Right cardiac atrium (tissue), 5 donors: ENCODE data around the gene SULT4A1. TPM values are rescaled to one million over a fixed set of nuclear protein-coding genes. Genes with fewer than 3 reads are reported as not detected.

ENCODE experiments used
- ATAC-seq, 2 donors: fragments of 200-7000 bp; cut with Tn5 transposase; one replicate each; pipeline versions ENCODE4 v1.8.0 to v1.9.1; 2020; ENCODE audit warnings: moderate library complexity in 2 of 2, mild to moderate bottlenecking in 1 of 2
- DNase-seq, 3 donors: peaks; one replicate each; pipeline ENCODE4 v3.0.0-alpha.2; 2020
- H3K27ac ChIP-seq: one replicate; pipeline ENCODE4 v1.5.1; 2013; ENCODE audit warnings: mild to moderate bottlenecking, low read length, control low read depth, moderate library complexity
- H3K27me3 ChIP-seq: one replicate; pipeline ENCODE4 v1.6.1; 2013; ENCODE audit not compliant: control insufficient read depth, insufficient read depth
- H3K4me1 ChIP-seq: one replicate; pipeline ENCODE4 v1.6.1; 2013; ENCODE audit warnings: low read length; ENCODE audit not compliant: control insufficient read depth, insufficient read depth
- H3K4me3 ChIP-seq: one replicate; pipeline ENCODE4 v1.5.1; 2013; ENCODE audit warnings: low read length, control low read depth
- H3K9me3 ChIP-seq: one replicate; pipeline ENCODE4 v1.6.1; 2013; ENCODE audit warnings: low read length; ENCODE audit not compliant: control insufficient read depth
- WGBS: extraction: QIAGEN DNeasy Blood & Tissue Kit; methylation state at CpG from one replicate; pipeline ENCODE4 v1.1.7; 2013; 5-methylcytosine and 5-hydroxymethylcytosine counted together
- intact Hi-C, 4 donors: fragments of 100-400 bp; cut with DNase I; formaldehyde crosslinking; loops; one replicate each; pipeline versions ENCODE4 v1.11.0 to v1.14.0; 2022 to 2023
- polyA plus RNA-seq: library from polyadenylated mRNA; stranded (reverse); fragments of 200-250 nt; gene quantifications from one replicate; pipeline ENCODE4 v1.2.3, GENCODE V29; 2013
- total RNA-seq, 4 donors: library from RNA; stranded (reverse); fragmentation: NEBNext Ultra II Directional; extraction: Animal tissue kit (Norgen Biotek cat#: 25700); gene quantifications; one replicate each; pipeline ENCODE4 v1.2.1, GENCODE V29; 2021
- donor health status: healthy with polysubstance abuse.
- donor health status: DM: no; HTN: yes; CAD: no.
- donor health status: DM: no; HTN: no; CAD: no.
- donor health status: DM: no; HTN: yes; CAD: no; lungs with severe emphysema.
- donor health status: DM: yes; HTN: yes; CAD: no.

The SULT4A1 gene
- total and polyA plus RNA-seq, 5 donors: 0.17 to 0.57 (median 0.31) TPM

GRCh38 chr22:43830931-43831560 is 31.3 kb downstream of the SULT4A1 start:
- Histone ChIP-seq H3K27me3 (no peaks in the 10 kb centered on the region), H3K9me3 (no peaks in the 10 kb centered on the region), H3K27ac (peak overlapping the region; percentile 13), H3K4me1 (peaks cover 2% of the 10 kb centered on the region), H3K4me3 (no peak overlapping the region)
- WGBS: 72% methylated on average over 12 of the region's 12 CpGs
- ATAC-seq (no peak), DNase-seq (peak in 2 of 3 donors; percentile 21 to 48)
- intact Hi-C loops: no loop called here

GRCh38 chr22:43829904-43830851 is 32.1 kb downstream of the SULT4A1 start:
- Histone ChIP-seq H3K27me3 (no peaks in the 10 kb centered on the region), H3K9me3 (no peaks in the 10 kb centered on the region), H3K4me3 (no peak overlapping the region), H3K4me1 (peaks cover 2% of the 10 kb centered on the region), H3K27ac (peak overlapping the region; percentile 83)
- 39% methylated on average over 33 of the region's 33 CpGs for WGBS
- intact Hi-C loops: loop anchor here in 1 of 4 donors (10.0 kb wide), 1 partner anchor 445 kb away; no protein-coding TSS in a partner anchor
- DNase-seq (peak; percentile 92 to 94 (median 94)), ATAC-seq (peak; percentile 79 to 80)

- peak overlapping the region; percentile 14 for H3K27ac ChIP-seq
- 29% methylated on average over 20 of the region's 20 CpGs for WGBS
- peaks cover 2% of the 10 kb centered on the region for H3K4me1 ChIP-seq
- intact Hi-C loops: loop anchor here in 1 of 4 donors (10.0 kb wide), 1 partner anchor 444 kb away; no protein-coding TSS in a partner anchor
- H3K9me3 ChIP-seq: no peaks in the 10 kb centered on the region
- H3K4me3 ChIP-seq: no peak overlapping the region
- ATAC-seq (peak; percentile 72 to 75), DNase-seq (peak; percentile 90 to 95 (median 94))
- H3K27me3 ChIP-seq: no peaks in the 10 kb centered on the region
Measured at GRCh38 chr22:43828998-43829782, 33.1 kb downstream of the SULT4A1 start.

- H3K27ac ChIP-seq: no peak overlapping the region
- intact Hi-C loops: loop anchor here in 1 of 4 donors (10.0 kb wide), 1 partner anchor 444 kb away; no protein-coding TSS in a partner anchor
- H3K4me1 ChIP-seq: peaks cover 2% of the 10 kb centered on the region
- DNase-seq (no peak), ATAC-seq (no peak)
- H3K9me3 ChIP-seq: no peaks in the 10 kb centered on the region
- no peak overlapping the region for H3K4me3 ChIP-seq
- 61% methylated on average over 6 of the region's 6 CpGs for WGBS
- H3K27me3 ChIP-seq: no peaks in the 10 kb centered on the region
Measured at GRCh38 chr22:43828725-43828997, 33.7 kb downstream of the SULT4A1 start.

- intact Hi-C loops: loop anchor here in 1 of 4 donors (10.0 kb wide), 1 partner anchor 443 kb away; no protein-coding TSS in a partner anchor
- H3K4me3 ChIP-seq: no peak overlapping the region
- 85% methylated on average over 16 of the region's 16 CpGs for WGBS
- peaks cover 2% of the 10 kb centered on the region for H3K4me1 ChIP-seq
- no peak for ATAC-seq
- no peaks in the 10 kb centered on the region for H3K27me3 ChIP-seq
- DNase-seq: peak in 1 of 3 donors; percentile 10
- H3K27ac ChIP-seq: no peak overlapping the region
- no peaks in the 10 kb centered on the region for H3K9me3 ChIP-seq
Measured at GRCh38 chr22:43827926-43828724, 34.2 kb downstream of the SULT4A1 start.

- H3K27me3 ChIP-seq: no peaks in the 10 kb centered on the region
- no peaks in the 10 kb centered on the region for H3K9me3 ChIP-seq
- 58% methylated on average over 13 of the region's 13 CpGs for WGBS
- H3K4me1 ChIP-seq: peaks cover 2% of the 10 kb centered on the region
- intact Hi-C loops: loop anchor here in 1 of 4 donors (10.0 kb wide), 1 partner anchor 442 kb away; no protein-coding TSS in a partner anchor
- no peak for ATAC-seq
- H3K4me3 ChIP-seq: no peak overlapping the region
- no peak for DNase-seq
- no peak overlapping the region for H3K27ac ChIP-seq
Measured at GRCh38 chr22:43827003-43827735, 35.1 kb downstream of the SULT4A1 start.

GRCh38 chr22:43826142-43827002 is 35.9 kb downstream of the SULT4A1 start:
- 47% methylated on average over 16 of the region's 16 CpGs for WGBS
- ATAC-seq (no peak), DNase-seq (peak in 2 of 3 donors; percentile 62 to 68)
- H3K9me3 ChIP-seq: no peaks in the 10 kb centered on the region
- H3K4me3 ChIP-seq: no peak overlapping the region
- no peaks in the 10 kb centered on the region for H3K27me3 ChIP-seq
- no peak overlapping the region for H3K27ac ChIP-seq
- peaks cover 2% of the 10 kb centered on the region for H3K4me1 ChIP-seq
- intact Hi-C loops: loop anchor here in 1 of 4 donors (10.0 kb wide), 1 partner anchor 442 kb away; no protein-coding TSS in a partner anchor

- DNase-seq: no peak
- Histone ChIP-seq H3K27ac (no peak overlapping the region), H3K27me3 (no peaks in the 10 kb centered on the region), H3K4me3 (no peak overlapping the region), H3K9me3 (no peaks in the 10 kb centered on the region), H3K4me1 (peaks cover 2% of the 10 kb centered on the region)
- intact Hi-C loops: loop anchor here in 1 of 4 donors (10.0 kb wide), 1 partner anchor 441 kb away; no protein-coding TSS in a partner anchor
- ATAC-seq: no peak
- WGBS: 79% methylated on average over 11 of the region's 11 CpGs
Measured at GRCh38 chr22:43825651-43826050, 36.7 kb downstream of the SULT4A1 start.
